SJSA1 (cell line): ENCODE data around the gene SYT6. TPM values are rescaled to one million over a fixed set of nuclear protein-coding genes. Genes with fewer than 3 reads are reported as not detected.

Experiments used
- DNase-seq, 2 experiments: peaks; one replicate each; pipeline ENCODE4 v3.0.0-alpha.2; 2015 to 2020; ENCODE audit warnings: low spot score in 2 of 2, low read depth in 1 of 2
- H3K27ac ChIP-seq: fragments of 250-450 bp; sonication (Bioruptor Pico); 2 replicates; pipeline ENCODE4 v1.5.1; 2020; ENCODE audit warnings: mild to moderate bottlenecking, moderate library complexity
- H3K27me3 ChIP-seq: fragments of 250-450 bp; sonication (Bioruptor Pico); replicated peaks from 2 replicates; pipeline ENCODE4 v1.5.1; 2020; ENCODE audit warnings: mild to moderate bottlenecking, moderate library complexity
- H3K36me3 ChIP-seq: fragments of 250-450 bp; sonication (Bioruptor Pico); 2 replicates; pipeline ENCODE4 v1.5.1; 2020; ENCODE audit warnings: mild to moderate bottlenecking
- H3K4me1 ChIP-seq: fragments of 250-450 bp; sonication (Bioruptor Pico); replicated peaks from 2 replicates; pipeline ENCODE4 v1.6.1; 2021; ENCODE audit warnings: mild to moderate bottlenecking
- H3K4me3 ChIP-seq: fragments of 250-450 bp; sonication (Bioruptor Pico); 2 replicates; pipeline ENCODE4 v1.5.1; 2020; ENCODE audit warnings: mild to moderate bottlenecking
- H3K9me3 ChIP-seq: fragments of 250-450 bp; sonication (Bioruptor Pico); replicated peaks from 2 replicates; pipeline ENCODE4 v1.5.1; 2020; ENCODE audit warnings: mild to moderate bottlenecking
- total RNA-seq: library from RNA; depleted of rRNA; stranded (reverse); fragments of >200 nt; shearing (Covaris generic); gene quantifications from 2 replicates; pipeline ENCODE4 v1.2.3, GENCODE V29; 2014

The SYT6 gene
- total RNA-seq, 1 experiment from 2014 or later: not detected

DNA sequence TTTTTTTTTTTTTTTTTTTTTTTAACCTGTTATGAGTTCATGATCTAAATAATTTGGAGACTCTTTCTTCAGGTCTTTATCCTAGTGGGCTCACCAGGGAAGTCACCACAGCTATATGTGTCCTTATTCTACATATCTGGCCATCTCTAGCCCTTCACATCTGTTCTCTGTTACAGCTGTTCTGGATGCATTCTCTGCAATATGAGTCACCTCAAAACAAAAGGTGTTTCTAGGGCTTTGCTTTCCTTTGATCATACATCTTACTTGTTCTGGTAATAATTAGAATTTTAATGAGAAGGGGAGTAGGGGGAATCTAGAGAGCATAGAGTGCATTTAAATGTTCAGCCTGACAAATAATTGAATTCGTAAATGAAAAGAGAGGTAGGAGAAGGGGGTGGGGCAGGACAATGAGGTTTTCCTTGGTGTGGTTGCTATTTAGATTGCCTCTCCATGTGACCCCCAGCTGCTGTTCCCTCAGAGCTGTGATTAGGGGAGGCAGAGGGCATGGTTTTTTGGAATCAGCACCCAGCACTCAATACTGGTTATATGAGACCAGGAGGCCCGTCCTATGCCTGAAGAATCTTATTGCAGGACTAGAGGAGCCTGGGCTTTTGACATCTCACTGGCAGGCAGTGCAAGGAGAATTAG, 8.0 kb downstream of the SYT6 start:
- no peaks in the 10 kb centered on the region for H3K9me3 ChIP-seq
- H3K36me3 ChIP-seq: no peaks in the 10 kb centered on the region
- no peaks in the 10 kb centered on the region for H3K4me1 ChIP-seq
- H3K27me3 ChIP-seq: peaks cover 13% of the 10 kb centered on the region
- no peak overlapping the region for H3K27ac ChIP-seq
- no peak overlapping the region for H3K4me3 ChIP-seq
- no peak for DNase-seq

DNA sequence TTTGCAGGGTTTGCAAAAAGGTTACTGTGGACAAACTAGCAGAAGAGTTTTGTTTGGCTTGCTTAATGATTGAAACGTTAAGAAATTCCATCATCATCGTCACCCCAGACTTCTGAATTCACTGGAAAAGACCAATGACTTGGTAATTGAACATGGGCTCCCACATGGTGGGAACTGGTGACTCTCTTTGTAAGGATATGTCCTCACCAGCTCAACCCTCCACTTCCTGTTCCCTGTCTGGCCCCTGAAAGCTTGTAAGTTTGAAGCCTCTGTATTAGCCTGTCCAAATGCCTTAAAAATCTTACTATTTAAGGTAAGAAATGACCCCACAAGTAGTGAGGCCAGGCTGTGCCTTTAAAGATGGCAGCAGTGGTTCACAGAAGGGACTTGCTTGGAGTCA, 9.7 kb downstream of the SYT6 start:
- Histone ChIP-seq H3K27me3 (peaks cover 5% of the 10 kb centered on the region), H3K27ac (no peak overlapping the region), H3K4me1 (no peaks in the 10 kb centered on the region), H3K36me3 (no peaks in the 10 kb centered on the region), H3K4me3 (no peak overlapping the region), H3K9me3 (no peaks in the 10 kb centered on the region)
- DNase-seq: no peak

DNA sequence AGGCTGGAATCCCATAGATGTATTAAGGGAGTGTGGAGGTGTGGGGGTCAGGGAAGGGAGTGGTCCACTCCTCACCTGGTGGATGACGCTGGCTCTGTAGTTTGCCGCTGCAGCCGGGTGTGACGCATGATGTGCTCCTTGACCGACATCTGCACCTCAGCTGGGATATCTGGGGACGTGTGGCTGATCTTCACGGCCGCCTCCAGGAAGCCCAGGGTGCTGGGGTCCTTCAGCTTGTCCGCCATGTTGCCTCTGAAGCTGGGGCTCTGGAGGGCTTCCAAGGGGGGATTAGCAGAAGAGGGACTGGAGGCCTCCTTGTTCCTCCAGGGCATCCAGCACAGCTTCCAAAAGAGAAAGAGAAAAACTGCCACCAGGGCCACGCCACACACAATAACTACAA, 14.1 kb downstream of the SYT6 start:
- Histone ChIP-seq H3K4me1 (no peaks in the 10 kb centered on the region), H3K9me3 (no peaks in the 10 kb centered on the region), H3K27me3 (0 out of 2 replicates have a peak, but pooled peaks cover 9% of the 10 kb centered on the region), H3K4me3 (no peak overlapping the region), H3K36me3 (no peaks in the 10 kb centered on the region), H3K27ac (no peak overlapping the region)
- no peak for DNase-seq

DNA sequence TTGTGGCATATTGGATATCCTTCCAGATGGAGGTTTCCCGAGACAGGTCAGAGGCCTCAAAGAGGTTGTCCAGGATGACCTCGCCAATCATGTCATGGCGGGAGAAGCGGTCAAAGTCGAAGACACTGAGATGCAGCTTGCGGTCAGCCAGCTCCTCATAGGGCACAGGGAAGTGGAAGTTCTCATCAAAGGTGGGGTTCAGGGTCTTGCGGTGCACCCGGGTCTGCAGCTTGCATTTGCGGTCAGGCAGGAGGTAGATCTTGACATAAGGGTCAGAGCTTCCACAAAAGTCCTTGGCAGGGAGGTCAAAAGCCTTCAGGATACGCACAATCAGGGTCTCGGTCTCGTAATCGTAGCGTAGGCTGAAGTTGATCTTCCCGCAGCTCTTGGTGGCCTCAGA, 16.2 kb downstream of the SYT6 start:
- Histone ChIP-seq H3K27me3 (0 out of 2 replicates have a peak, but pooled peaks cover 16% of the 10 kb centered on the region), H3K4me1 (no peaks in the 10 kb centered on the region), H3K36me3 (no peaks in the 10 kb centered on the region), H3K27ac (no peak overlapping the region), H3K9me3 (no peaks in the 10 kb centered on the region), H3K4me3 (no peak overlapping the region)
- no peak for DNase-seq

DNA sequence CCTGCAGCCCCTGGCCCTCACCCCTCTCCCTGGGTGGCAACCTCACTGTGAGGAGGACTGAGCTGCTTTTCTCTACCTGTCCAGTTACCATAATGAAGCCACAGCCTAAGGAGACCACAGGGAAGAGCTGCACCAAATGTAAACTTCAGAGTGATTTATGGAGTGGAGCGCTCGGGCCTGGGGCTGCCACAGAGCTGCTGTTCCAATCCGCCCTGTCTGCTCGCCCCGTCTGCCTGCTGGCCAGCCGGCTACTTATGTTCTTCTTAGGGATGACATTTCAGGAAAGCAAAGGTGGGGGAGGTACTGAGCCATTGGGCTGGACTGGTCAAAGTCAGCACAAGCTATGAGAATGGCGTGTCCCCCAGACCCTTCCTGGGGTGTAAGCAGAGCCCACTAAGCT, 17.9 kb downstream of the SYT6 start:
- H3K36me3 ChIP-seq: no peaks in the 10 kb centered on the region
- H3K4me3 ChIP-seq: no peak overlapping the region
- no peaks in the 10 kb centered on the region for H3K9me3 ChIP-seq
- H3K27ac ChIP-seq: no peak overlapping the region
- H3K27me3 ChIP-seq: peaks cover 16% of the 10 kb centered on the region; the same call in 1 of the 2 replicates
- DNase-seq: no peak
- no peaks in the 10 kb centered on the region for H3K4me1 ChIP-seq

DNA sequence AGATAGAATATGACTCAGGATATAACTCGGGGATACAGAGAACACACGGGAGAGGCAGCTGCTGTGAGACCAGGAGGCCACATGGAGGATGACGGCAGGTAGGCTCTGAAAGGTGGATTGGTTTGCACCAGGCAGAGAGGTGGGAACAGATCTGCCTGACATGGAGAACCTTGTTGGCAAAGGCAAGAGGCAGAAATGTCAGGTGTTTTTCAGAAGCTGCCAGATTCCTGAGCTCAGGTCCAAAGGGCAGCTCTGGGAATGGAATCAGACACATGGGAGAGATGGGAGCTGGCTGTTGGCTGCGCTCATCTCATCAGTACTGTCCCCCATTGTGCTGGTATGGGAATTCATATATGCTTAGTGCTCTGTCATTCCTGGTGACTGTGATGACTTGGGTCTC, 19.2 kb downstream of the SYT6 start:
- no peak overlapping the region for H3K4me3 ChIP-seq
- no peaks in the 10 kb centered on the region for H3K4me1 ChIP-seq
- DNase-seq: no peak
- H3K9me3 ChIP-seq: no peaks in the 10 kb centered on the region
- peaks cover 16% of the 10 kb centered on the region; the same call in 1 of the 2 replicates for H3K27me3 ChIP-seq
- no peaks in the 10 kb centered on the region for H3K36me3 ChIP-seq
- no peak overlapping the region for H3K27ac ChIP-seq

DNA sequence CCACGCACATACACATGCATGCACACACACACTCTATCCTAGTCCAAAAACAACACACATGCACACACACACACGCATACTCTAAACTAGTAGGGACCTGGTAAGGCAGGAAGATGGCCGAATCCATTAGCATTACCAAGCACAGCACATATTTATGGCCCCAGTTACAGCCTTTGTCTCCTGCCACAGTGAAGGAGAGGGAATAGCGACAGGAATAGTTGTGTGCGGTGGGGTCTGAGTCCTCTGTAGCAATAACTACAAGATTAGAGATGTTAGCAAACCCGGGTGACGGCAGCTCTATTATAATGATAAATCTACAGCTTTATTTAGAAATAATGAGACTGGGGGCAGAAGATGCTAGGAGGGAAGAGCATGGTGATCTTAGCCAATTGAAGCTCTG, 20.5 kb downstream of the SYT6 start:
- no peaks in the 10 kb centered on the region for H3K4me1 ChIP-seq
- H3K36me3 ChIP-seq: no peaks in the 10 kb centered on the region
- peaks cover 13% of the 10 kb centered on the region; the same call in 1 of the 2 replicates for H3K27me3 ChIP-seq
- no peak overlapping the region for H3K4me3 ChIP-seq
- H3K9me3 ChIP-seq: no peaks in the 10 kb centered on the region
- no peak overlapping the region for H3K27ac ChIP-seq
- DNase-seq: no peak

DNA sequence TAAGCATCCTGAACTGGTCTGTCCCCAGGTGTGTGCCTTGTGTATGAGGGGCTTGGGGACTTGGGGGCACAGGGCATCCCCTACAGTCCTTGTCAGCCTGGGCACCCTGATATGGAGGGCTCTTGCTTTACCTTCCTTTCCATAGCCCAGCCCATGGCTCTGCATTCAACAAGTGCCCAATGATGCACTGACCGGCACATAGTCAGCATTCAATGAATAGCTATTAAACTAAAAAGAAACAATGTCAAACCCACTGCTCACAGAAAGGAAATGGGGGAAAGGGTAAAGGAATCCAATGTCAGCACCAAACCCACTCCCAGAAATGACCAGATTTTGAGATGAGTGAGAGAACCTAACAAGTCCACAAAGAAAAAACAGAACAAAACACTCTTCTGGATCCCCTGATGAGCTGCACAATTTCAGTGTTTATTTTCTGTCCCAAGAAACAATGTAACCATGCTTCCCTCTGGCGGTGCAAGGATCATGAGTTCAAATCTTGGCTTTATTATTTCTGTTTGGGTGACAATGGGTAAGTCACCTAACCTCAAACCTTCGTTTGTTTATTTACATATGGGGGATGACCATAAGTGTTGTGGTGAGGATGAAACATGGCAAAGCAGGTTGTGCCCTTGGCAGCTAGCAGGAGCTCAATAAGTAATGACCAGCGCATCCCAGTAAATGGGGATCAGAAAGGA, 22.0 kb downstream of the SYT6 start:
- DNase-seq: peak in 1 of 2 experiments; percentile 41
- peaks cover 11% of the 10 kb centered on the region; the same call in 1 of the 2 replicates for H3K27me3 ChIP-seq
- no peaks in the 10 kb centered on the region for H3K4me1 ChIP-seq
- H3K9me3 ChIP-seq: no peaks in the 10 kb centered on the region
- no peak overlapping the region for H3K4me3 ChIP-seq
- no peaks in the 10 kb centered on the region for H3K36me3 ChIP-seq
- no peak overlapping the region for H3K27ac ChIP-seq

DNA sequence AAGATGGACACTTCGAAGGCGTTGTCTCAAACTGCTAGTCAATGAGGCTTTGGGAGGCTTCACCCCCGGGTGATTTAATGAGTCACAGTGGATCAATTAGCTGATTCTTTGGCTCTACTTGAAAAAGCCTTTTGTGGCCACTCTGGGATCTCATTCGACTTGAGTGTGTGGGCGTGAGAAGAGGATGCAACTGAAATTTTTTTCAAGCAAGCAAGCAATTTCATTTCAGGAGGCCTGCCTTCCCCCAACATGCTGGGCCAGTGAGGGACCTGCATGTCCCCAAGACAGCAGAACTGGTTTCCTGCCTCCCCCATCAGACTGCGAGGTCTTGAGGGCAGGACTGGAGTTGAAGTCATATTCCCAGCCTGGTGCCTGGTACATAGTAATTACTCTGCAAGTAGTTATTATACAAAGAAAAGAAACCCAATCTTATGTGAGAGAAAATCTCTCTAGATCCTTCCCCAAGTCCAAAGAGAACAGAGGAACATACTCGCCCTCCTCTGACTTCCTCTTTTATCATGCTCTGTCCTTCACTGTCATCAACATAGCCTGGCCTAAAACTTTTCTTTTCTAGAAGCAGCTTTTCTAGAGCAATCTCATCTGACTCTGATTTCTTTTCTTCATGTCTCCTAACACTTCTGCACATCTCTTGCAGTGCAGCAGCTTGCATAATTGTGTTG, 22.7 kb downstream of the SYT6 start:
- H3K9me3 ChIP-seq: no peaks in the 10 kb centered on the region
- peaks cover 9% of the 10 kb centered on the region; the same call in 1 of the 2 replicates for H3K27me3 ChIP-seq
- no peak overlapping the region for H3K27ac ChIP-seq
- no peak overlapping the region for H3K4me3 ChIP-seq
- H3K4me1 ChIP-seq: no peaks in the 10 kb centered on the region
- no peak for DNase-seq
- no peaks in the 10 kb centered on the region for H3K36me3 ChIP-seq

DNA sequence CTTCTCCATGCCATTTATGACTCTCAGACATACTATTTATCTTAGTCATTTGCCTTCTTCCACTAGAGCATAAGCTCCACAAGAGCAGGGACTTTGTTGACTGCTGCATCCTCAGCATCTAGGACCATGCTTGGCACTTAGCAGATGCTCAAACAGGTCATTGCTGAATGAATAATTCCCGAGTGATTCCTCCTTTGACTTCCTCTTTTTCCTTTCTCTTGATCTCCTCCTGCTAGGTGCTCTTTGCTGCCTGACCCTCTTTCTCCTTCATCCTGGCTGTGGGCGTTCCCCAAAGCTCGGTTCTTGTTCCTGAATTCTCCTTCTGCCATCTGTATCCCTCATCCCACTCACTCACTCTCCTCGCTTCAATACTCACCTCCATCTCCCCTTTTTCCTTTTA, 23.5 kb downstream of the SYT6 start:
- H3K36me3 ChIP-seq: no peaks in the 10 kb centered on the region
- H3K9me3 ChIP-seq: no peaks in the 10 kb centered on the region
- no peak overlapping the region for H3K27ac ChIP-seq
- H3K4me1 ChIP-seq: no peaks in the 10 kb centered on the region
- no peak for DNase-seq
- H3K4me3 ChIP-seq: no peak overlapping the region
- H3K27me3 ChIP-seq: peaks cover 9% of the 10 kb centered on the region; the same call in 1 of the 2 replicates

DNA sequence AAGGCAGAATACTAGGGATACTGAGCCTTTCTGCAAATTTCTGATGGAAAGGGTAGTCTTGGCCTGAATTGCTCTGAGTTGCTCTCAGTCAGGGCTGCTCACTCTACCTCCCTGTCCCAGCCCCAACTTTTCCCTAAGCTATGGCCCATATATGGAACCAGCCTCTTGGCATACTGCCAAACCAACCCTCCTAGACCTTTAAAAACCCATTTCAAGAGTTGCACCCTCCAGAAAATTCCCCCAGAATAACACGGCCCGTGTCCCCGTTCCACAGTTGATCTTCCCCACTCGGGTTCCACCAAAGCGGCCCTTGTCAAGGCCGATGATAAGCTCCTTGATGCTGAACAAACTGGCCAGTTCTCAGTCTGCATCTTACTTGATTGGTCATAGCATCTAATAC, 25.4 kb downstream of the SYT6 start:
- no peak overlapping the region for H3K4me3 ChIP-seq
- H3K27me3 ChIP-seq: peaks cover 2% of the 10 kb centered on the region; the same call in 1 of the 2 replicates
- H3K27ac ChIP-seq: no peak overlapping the region
- no peaks in the 10 kb centered on the region for H3K9me3 ChIP-seq
- no peak for DNase-seq
- H3K36me3 ChIP-seq: no peaks in the 10 kb centered on the region
- no peaks in the 10 kb centered on the region for H3K4me1 ChIP-seq

DNA sequence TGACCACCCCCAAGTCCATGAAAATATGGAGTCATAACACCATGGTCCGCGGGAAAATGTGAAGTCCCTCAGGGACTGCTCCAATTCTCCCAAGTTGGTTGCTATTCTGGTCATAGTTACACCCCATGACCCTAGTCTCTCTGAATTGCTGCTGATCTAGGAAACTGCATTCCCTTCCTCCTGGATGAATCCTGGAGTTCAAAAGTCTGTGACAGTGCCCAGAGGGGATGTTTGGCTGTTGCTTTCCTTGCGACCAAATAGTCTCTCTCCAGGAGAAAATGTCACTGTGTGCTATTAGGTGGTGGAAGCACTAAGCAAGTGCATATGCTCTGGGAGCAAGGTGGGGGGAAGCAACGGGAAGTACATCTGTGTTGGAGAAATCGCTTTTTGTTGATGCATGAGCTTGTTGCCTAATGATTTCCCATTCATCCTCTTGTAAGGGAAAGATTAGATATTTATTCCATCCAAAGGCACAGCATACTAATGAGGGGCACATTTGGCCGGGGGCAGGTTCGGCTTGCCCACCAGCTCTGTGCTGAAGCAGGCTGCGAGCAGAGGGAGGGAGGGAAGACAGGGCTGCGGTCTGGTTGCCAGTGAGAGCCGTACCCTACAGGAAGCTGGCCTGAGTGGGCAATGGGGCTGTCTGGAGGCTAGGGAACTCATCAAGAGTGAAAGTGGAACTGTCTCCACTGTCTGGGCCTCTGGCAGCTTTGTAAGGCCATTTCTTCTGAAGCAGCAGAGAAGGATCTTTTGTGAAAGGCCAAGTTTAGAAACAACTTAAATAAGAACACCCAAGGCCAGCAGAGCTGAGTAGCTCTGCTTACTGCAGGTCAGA, 27.2 kb downstream of the SYT6 start:
- H3K27ac ChIP-seq: no peak overlapping the region

DNA sequence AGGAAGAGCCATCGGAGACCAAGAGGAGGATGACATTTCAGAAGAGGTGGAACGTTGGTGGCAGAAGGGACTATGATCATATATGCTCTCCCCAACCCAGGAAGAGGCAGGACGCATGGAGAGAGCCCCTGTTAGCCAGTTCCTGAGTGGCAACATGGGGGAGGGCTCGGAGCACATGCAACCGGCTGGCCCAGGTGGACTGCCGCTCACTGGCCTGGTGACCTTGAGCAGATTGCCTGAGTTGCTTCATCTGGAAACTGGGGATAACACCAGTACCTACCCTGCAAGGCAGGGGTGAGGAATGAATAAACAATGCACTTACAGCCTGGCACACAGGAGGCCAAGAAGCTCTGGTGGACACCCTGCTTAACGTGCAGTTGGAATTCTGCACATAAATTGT, 29.0 kb downstream of the SYT6 start:
- Histone ChIP-seq H3K36me3 (no peaks in the 10 kb centered on the region), H3K27ac (no peak overlapping the region), H3K4me3 (no peak overlapping the region), H3K9me3 (no peaks in the 10 kb centered on the region), H3K27me3 (0 out of 2 replicates have a peak, but pooled peaks cover 7% of the 10 kb centered on the region), H3K4me1 (no peaks in the 10 kb centered on the region)
- no peak for DNase-seq

More for the DNA sequence above, 27.2 kb downstream of the SYT6 start:
- H3K4me3 ChIP-seq: no peak overlapping the region
- peaks cover 4% of the 10 kb centered on the region; the same call in 1 of the 2 replicates for H3K27me3 ChIP-seq
- no peaks in the 10 kb centered on the region for H3K4me1 ChIP-seq
- no peaks in the 10 kb centered on the region for H3K36me3 ChIP-seq
- DNase-seq: no peak
- H3K9me3 ChIP-seq: no peaks in the 10 kb centered on the region
